Body of pancreas (tissue), 4 donors: ENCODE results near the gene DEPDC7. TPM values are rescaled to one million over a fixed set of nuclear protein-coding genes. Genes with fewer than 3 reads are reported as not detected.

Experiments
- ATAC-seq: fragments of 150-250 bp; one replicate; pipeline ENCODE4 v1.9.1; 2016
- DNase-seq, 4 donors: peaks; one replicate each; pipeline ENCODE4 v3.0.0-alpha.2; 2019
- H3K27ac ChIP-seq, 4 donors: fragments of 200-600 bp; sonication (generic); 1 replicate in 3 of 4; 2 replicates in 1 of 4; pipeline versions ENCODE4 v1.5.1 to v1.6.1; 2016 to 2019; ENCODE audit warnings: mild to moderate bottlenecking in 1 of 4, mixed read lengths in 1 of 4, moderate library complexity in 1 of 4
- H3K27me3 ChIP-seq, 2 donors: fragments of 200-600 bp; sonication (generic); one replicate each; pipeline ENCODE4 v1.6.0; 2016; ENCODE audit warnings: mild to moderate bottlenecking in 1 of 2
- H3K36me3 ChIP-seq, 2 donors: fragments of 200-600 bp; sonication (generic); replicated peaks in 1 of 2; 2 replicates each; pipeline ENCODE4 v1.5.1; 2016; ENCODE audit warnings: low read depth in 2 of 2; ENCODE audit not compliant: insufficient read depth in 1 of 2
- H3K4me1 ChIP-seq: fragments of 200-600 bp; sonication (generic); one replicate; pipeline ENCODE4 v1.6.0; 2016
- H3K4me3 ChIP-seq, 2 donors: fragments of 200-600 bp; sonication (generic); 1 replicate in 1 of 2; 2 replicates in 1 of 2; pipeline ENCODE4 v1.5.1; 2016 to 2019
- H3K9me3 ChIP-seq, 3 donors: fragments of 200-600 bp; sonication (generic); 1 replicate in 2 of 3; 2 replicates in 1 of 3; pipeline ENCODE4 v1.5.1; 2016
- CTCF ChIP-seq, 7 experiments: fragments of 450-650 bp in 4 of 7; fragments of 200-600 bp in 3 of 7; sonication (generic) in 3 of 7; IDR thresholded peaks; one replicate each; pipeline ENCODE4 v1.5.1; 2016 to 2019; ENCODE audit warnings: antibody characterized with exemption in 7 of 7
- POLR2A ChIP-seq, 3 donors: fragments of 450-650 bp; IDR thresholded peaks; one replicate each; pipeline ENCODE4 v1.6.1; 2016; ENCODE audit warnings: antibody characterized with exemption in 3 of 3, mild to moderate bottlenecking in 2 of 3
- WGBS, 2 donors: methylation state at CpG; one replicate each; pipeline ENCODE4 v1.1.5; 2017; 5-methylcytosine and 5-hydroxymethylcytosine counted together
- intact Hi-C: fragments of 100-400 bp; cut with DNase I; formaldehyde crosslinking; loops from one replicate; pipeline ENCODE4 v1.15.1; 2023
- total RNA-seq, 2 donors: library from RNA; depleted of rRNA; stranded (reverse); fragments of >200 nt; gene quantifications; one replicate each; pipeline ENCODE4 v1.1.0, GENCODE V29; 2016

The DEPDC7 gene
- total RNA-seq, 2 donors from 2014 or later = 0.99 to 6.0 TPM

DNA sequence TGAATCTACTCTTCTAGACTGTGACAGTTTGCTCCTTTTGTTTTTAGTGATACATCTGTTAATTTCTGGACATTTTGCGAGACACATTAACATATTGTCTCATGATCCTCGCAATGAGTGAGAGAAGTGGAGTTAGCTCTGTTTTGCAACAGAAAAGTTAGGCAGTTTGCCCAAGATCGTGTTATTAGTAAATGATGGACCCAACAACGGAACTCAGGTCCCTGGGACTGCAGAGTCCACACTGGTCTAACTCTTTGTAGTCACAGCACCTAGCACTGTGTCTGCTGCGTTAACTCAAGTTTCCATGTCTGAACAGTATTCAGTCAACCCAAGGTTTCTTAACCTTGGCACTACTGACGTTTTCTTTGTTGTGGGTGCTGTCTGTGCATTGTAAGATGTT, 3.2 kb downstream of the DEPDC7 start:
- Histone ChIP-seq H3K4me3 (no peak overlapping the region), H3K36me3 (no peaks in the 10 kb centered on the region), H3K4me1 (peaks cover 31% of the 10 kb centered on the region), H3K27me3 (no peaks in the 10 kb centered on the region), H3K9me3 (no peaks in the 10 kb centered on the region), H3K27ac (no peak overlapping the region)
- WGBS, 2 donors = 74 to 75% methylated on average over 6 of the region's 6 CpGs
- ATAC-seq = no peak
- DNase-seq = no peak
- TF ChIP-seq CTCF (IDR thresholded peaks at IDR 0.05) = no peak
- TF ChIP-seq POLR2A (IDR thresholded peaks at IDR 0.05) = no peak
- intact Hi-C loops = no loop called here

GRCh38 chr11:33021501-33021900, 5.8 kb downstream of the DEPDC7 start:
- ATAC-seq = no peak
- Histone ChIP-seq H3K36me3 (no peaks in the 10 kb centered on the region), H3K9me3 (no peaks in the 10 kb centered on the region), H3K27ac (no peak overlapping the region), H3K27me3 (no peaks in the 10 kb centered on the region), H3K4me3 (no peak overlapping the region), H3K4me1 (peaks cover 20% of the 10 kb centered on the region)
- intact Hi-C loops = no loop called here
- no peak for DNase-seq
- 50 to 58% methylated on average over 1 of the region's 1 CpG for WGBS, 2 donors
- TF ChIP-seq POLR2A (IDR thresholded peaks at IDR 0.05) (no peak), CTCF (IDR thresholded peaks at IDR 0.05) (no peak)

DNA sequence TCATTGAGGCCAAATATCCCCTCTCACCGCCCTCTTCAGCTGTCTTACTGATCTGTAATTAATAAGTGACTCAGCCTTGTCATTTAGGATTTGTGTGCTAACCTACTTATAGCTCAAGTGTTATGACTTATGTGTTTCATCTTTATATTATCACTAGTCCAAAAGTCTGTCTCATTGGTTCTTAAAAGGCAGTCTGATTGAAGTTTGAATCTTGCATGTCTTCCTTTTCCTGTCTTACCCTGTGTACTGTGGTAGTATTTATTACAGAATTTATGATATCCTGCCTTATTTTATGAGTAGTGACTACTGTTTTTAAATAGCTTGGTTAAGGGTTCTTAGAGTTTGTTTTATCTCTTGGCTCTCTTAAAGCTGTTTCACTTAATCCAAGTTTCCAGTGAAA, 6.3 kb downstream of the DEPDC7 start:
- intact Hi-C loops = no loop called here
- DNase-seq = no peak
- Histone ChIP-seq H3K4me3 (no peak overlapping the region), H3K27me3 (no peaks in the 10 kb centered on the region), H3K36me3 (no peaks in the 10 kb centered on the region), H3K4me1 (peaks cover 16% of the 10 kb centered on the region), H3K9me3 (no peaks in the 10 kb centered on the region), H3K27ac (no peak overlapping the region)
- ATAC-seq = no peak
- no peak for TF ChIP-seq CTCF (IDR thresholded peaks at IDR 0.05)
- TF ChIP-seq POLR2A (IDR thresholded peaks at IDR 0.05) = no peak
- WGBS, 2 donors = 21 to 31% methylated on average over 1 of the region's 1 CpG

DNA sequence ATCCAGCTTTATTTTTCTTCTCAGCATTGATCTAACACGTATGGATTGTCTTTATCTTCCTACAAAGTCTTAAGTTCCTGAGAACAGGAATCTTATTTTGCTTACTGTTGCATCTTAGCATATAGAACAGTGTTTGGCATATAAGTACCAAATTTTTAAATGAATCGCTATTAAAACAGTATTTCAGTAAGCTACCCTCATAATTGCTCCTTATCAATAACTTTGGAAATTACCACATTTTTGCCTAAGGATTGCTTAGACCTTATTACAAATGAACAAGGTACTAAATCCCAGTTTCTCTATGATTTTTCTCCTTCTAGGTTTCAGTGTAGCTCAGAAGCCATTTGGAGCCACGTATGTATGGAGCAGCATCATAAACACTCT, 9.7 kb downstream of the DEPDC7 start:
- DNase-seq = no peak
- ATAC-seq = no peak
- Histone ChIP-seq H3K4me1 (peaks cover 11% of the 10 kb centered on the region), H3K4me3 (no peak overlapping the region), H3K9me3 (no peaks in the 10 kb centered on the region), H3K27me3 (no peaks in the 10 kb centered on the region), H3K36me3 (no peaks in the 10 kb centered on the region), H3K27ac (no peak overlapping the region)
- intact Hi-C loops = no loop called here
- 82% methylated on average over 3 of the region's 3 CpGs for WGBS, 2 donors
- TF ChIP-seq CTCF (IDR thresholded peaks at IDR 0.05) (no peak), POLR2A (IDR thresholded peaks at IDR 0.05) (no peak)

- TF ChIP-seq CTCF (IDR thresholded peaks at IDR 0.05) (no peak), POLR2A (IDR thresholded peaks at IDR 0.05) (no peak)
- WGBS, 2 donors = 63 to 78% methylated on average over 2 of the region's 2 CpGs
- no peak for ATAC-seq
- H3K27me3 ChIP-seq = no peaks in the 10 kb centered on the region
- peaks cover 1% of the 10 kb centered on the region for H3K4me1 ChIP-seq
- H3K27ac ChIP-seq = no peak overlapping the region
- intact Hi-C loops = no loop called here
- H3K9me3 ChIP-seq = no peaks in the 10 kb centered on the region
- H3K4me3 ChIP-seq = no peak overlapping the region
- DNase-seq = no peak
- H3K36me3 ChIP-seq = no peaks in the 10 kb centered on the region
Measured at GRCh38 chr11:33027233-33027632, 11.6 kb downstream of the DEPDC7 start.
